GM19438 (cell line): Measurements from ENCODE around the gene PIPOX.

Experiments
- ATAC-seq: cut with Tn5 transposase; IDR thresholded peaks from one replicate; pipeline ENCODE4 v1.9.1; 2021; ENCODE audit warnings: low read depth; ENCODE audit not compliant: unreplicated experiment

Gene PIPOX

GRCh38 chr17:29019475-29020181, 23.3 kb upstream of the PIPOX start:
- no peak for ATAC-seq

- no peak for ATAC-seq
These were observed 22.4 kb upstream of the PIPOX start for GRCh38 chr17:29020576-29020975.

DNA sequence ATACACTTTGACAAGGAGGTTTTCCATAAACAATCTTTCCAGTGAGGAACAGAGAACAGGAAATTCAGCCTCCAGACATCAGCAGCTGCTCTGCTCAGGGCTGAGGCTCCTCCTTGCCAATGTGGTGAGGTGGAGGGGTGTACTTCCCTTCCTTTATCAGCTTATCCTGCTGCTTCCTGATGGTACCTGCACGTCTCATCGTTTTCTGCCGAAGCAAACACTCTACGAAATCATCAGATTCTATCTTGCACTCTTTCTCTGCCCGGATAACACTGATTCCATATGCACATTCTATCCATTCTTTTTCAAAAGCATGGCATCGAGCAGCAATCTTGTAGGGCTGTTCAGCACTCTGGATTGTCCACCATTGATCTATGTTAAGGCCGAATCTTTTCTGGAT, 21.7 kb upstream of the PIPOX start:
- no peak for ATAC-seq

GRCh38 chr17:29022074-29022473, 20.9 kb upstream of the PIPOX start:
- no peak for ATAC-seq

DNA sequence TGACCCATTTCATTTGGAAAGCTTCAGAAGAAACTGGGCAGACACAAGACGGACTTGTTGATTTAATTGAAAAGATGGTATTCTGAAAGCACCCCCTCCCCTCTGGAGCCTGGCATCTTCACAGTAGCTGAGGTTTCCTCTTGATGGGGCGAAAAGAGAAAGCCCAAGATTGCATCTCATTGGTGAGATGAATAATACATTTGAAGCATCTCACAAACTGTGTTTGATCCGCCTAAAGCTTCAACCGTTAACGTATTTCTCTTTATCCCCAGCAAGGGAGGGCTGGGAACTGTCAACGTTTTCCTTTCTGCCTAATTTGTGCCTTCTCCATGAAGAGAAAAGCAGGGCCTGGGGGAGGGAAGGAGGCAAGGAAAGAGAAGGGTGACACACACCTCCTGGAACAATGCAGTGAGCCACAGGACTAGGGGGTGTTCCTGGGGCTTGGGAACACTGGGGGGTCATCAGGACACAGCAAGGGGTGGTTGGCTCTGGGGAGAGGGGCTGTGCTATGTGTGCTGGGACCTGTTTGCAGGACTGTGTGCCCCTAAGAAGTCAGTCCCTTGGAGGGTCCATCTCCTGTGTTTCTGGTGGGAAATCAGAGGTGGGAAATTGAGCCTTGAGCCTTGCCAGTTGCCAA, 18.5 kb upstream of the PIPOX start:
- no peak for ATAC-seq

GRCh38 chr17:29031488-29031887, 11.5 kb upstream of the PIPOX start:
- ATAC-seq, result no peak

DNA sequence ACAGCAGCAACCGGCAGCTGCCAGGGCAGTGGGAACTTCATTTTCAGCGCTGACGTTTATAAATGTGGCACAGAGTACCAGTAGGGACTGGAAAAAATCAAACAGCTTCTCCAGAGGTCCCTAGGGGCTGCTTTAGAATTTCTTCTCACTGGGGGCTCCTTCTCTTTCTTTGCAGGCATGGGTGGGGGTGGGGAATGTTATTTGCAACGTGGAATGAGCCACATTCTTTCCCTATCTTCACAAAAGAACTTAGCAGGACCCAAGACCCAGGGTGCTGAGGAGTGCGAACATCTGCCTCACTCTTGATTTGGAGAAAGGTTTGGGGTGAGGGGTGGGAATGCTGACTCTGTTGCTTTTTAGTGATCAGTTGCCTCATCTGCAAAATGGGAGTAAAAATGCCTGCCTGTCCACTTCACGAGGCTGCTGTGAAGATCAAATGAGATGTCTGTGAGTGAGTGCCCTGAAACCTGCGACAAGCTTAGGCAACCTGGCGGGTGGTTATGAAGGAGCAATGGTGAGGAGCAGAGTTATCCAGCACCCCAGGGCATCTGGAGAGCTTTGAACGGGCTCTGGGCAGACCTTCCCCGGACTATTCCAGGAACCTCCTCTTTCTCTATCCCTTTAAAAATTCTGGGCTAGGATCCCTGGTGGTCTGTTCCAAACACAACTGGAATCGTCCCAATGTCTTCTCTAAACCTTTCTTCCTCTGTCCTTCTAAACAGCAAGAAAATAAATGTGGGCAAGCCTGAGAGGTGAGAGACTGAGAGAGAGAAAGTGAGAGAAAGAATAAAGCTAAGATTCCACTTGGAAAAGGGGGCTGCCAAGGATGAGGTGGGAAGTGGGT, 10.7 kb upstream of the PIPOX start:
- no peak for ATAC-seq

GRCh38 chr17:29032857-29033197, 10.1 kb upstream of the PIPOX start:
- no peak for ATAC-seq

DNA sequence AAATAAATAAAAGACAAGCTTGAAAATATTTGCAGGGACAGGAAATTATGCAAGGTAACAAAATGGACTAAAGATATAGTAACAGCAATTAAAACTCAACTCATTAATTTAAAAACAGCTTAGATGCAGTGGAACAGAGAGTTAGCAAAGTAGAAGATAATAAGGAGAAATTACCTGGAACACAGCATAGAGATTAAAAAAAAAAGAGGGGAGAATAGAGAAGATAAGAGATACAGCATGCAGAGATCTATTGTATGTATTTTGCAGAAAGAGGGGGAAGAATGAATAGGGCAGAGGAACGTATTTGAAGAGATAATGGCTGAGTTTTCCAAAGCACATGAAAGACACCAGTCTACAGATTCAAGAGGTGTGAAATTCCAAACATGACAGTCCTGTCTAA, 8.4 kb upstream of the PIPOX start:
- no peak for ATAC-seq

- ATAC-seq, result no peak
These were observed 6.4 kb upstream of the PIPOX start for GRCh38 chr17:29036584-29036983.

DNA sequence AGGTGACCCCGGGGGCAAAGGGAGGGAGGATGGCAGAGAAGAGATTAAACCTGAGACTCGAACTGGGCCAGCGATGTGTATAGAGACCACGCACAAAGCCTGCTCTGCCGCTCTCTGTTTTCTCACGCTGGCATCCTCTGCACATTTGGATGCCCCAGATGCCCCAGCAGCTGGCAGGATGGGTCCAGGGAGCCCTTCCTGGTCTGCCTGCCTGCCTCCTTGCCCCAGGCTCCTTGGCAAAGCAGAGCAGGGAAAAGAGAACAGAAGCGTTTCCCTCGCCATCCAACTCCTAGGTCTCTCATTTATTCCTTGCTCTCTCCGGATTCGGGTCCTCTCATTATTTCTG, 5.2 kb upstream of the PIPOX start:
- ATAC-seq, result no peak

GRCh38 chr17:29038085-29038795, 4.7 kb upstream of the PIPOX start:
- no peak for ATAC-seq

GRCh38 chr17:29039764-29040598, 3.0 kb upstream of the PIPOX start:
- ATAC-seq, result no peak

DNA sequence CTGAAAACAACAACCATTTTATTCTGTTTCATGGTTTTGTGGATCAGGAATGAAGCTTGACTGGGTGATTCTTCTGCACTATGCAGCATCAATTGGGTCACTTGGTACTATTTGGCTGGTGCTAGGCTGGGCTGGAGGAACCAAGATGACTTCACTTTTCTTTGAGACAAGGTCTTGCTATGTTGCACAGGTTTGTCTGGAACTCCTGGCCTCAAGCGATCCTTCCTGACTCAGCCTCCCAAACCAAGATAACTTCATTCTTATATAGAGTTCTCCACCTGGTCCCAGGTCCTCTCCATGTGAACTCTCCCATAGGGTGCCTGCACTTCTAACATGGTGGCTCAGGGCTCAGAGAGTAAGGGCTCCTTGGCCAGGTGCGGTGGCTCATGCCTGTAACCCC, 1.9 kb upstream of the PIPOX start:
- no peak for ATAC-seq

GRCh38 chr17:29041571-29041970, 1.4 kb upstream of the PIPOX start:
- no peak for ATAC-seq

- no peak for ATAC-seq
These were observed 789 bp upstream of the PIPOX start for GRCh38 chr17:29042026-29042678.

DNA sequence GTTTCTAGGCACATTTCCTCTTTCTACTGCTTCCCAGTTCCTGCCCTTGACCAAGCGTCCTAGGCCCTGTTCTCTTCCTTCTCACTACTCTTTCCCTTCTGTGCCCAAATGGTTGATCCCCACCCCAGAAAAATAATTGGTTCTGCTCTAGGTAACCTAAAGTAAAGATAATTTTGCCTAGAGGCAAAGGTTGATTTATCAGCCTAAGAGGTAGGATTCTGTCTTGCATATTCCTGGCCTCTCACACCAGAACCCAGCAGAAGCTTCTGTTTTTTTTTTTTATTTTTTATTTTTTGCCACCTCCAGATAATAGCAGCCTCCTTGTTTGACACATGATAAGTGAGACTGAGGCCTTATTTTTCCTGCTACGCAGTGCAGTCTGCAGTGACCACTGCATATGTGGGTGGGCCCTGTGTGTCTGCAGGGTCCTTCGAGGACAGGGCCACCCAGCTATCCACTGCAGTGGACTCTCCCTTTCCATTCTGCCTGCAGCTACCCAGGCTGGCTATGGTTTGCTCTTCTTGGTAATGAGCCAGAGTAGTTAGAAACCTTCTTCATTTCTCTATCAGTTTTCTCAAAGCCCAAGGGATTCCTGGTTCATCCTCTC, 701 bp downstream of the PIPOX start:
- no peak for ATAC-seq

DNA sequence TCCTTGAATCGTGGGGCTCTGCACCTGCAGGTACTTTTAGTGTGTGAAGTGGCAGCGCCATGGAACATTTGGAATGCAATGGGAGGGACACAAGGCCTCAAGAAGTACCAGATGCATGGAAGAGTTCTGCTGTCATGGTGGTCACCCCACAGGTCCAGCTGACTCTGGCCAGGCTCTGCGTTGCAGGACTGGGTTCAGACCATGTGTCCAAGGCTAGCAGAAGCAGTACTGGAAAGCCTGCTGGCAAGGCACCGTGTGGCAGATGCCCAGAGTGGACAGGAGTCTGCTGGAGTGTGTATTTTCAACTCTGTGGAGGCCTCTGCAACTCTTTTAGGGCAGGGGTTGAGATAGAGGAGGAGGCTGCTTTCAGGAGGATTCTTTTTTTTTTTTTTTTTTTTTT, 2.1 kb downstream of the PIPOX start:
- ATAC-seq, result no peak

- no peak for ATAC-seq
These were observed 3.0 kb downstream of the PIPOX start for GRCh38 chr17:29045734-29046472.
